ENCODE data around the gene PRDM5.

Gene PRDM5

DNA sequence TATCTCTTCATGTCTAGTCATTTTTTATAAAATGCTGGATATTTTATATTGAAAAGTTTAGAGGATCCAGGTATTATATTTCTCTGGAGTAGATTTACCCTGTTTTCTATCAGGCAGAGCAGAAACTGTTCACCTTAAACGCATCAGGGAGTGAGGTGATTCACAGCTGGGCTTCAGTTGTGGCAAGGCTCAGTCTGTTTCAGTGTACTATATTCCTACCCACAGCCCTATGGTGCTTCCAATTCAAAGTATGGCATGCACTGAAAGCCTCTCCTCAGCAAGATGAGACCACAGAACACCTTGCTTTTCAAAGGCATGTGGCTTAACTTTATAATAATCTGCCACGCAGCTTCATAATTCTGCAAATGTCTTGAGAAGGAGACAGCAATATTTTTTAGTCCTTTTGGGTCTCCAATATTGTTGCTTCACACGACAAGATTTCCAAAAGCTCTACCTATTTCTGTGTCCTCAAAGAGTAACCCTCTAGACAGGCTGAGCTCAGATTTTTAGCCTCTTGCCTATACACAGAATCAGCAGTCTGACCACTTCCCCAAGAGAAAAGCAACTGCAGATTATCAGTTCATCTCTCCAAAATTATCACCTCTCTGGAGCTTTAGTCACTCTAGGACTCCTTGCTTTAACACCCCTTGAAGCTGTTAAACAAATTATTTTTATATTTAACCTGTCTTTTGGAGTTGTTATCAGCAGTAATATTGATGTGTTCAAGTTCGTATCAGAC is 24.4 kb downstream of the PRDM5 start:
- H3K4me3 ChIP-seq (replicated peaks; ENCODE audit: low read depth, low read length): no peak overlapping the region
- no peak for TF ChIP-seq CTCF (IDR thresholded peaks at IDR 0.05; ENCODE audit: low read depth, low read length, missing control alignments)
- DNase-seq (ENCODE audit: extremely low read depth, low read depth): no peak

- no peak for TF ChIP-seq CTCF (IDR thresholded peaks at IDR 0.05; ENCODE audit: low read depth, low read length, missing control alignments)
- no peak for DNase-seq (ENCODE audit: extremely low read depth, low read depth)
- H3K4me3 ChIP-seq (replicated peaks; ENCODE audit: low read depth, low read length): no peak overlapping the region
These were observed 27.0 kb downstream of the PRDM5 start for GRCh38 chr4:120895554-120895953.

DNA sequence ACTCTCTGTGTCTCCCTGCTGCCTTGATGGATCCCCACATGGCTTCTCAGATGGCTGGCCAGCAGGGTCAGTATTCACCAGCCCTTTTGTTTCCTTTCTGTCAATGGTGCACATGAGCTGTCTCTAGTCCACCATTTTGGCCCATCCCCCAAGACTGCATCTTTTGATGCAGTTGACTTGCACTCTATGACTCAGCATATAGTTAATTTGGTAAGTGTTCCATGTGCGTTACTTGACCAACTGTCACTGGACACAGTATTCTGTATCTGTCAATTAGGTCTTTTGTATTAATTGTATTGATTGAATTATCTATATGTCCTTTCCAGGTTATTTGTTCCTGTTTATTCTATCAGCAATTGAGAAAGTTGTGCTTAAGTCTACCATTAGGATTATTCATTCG is 29.2 kb downstream of the PRDM5 start:
- no peak for TF ChIP-seq CTCF (IDR thresholded peaks at IDR 0.05; ENCODE audit: low read depth, low read length, missing control alignments)
- no peak for DNase-seq (ENCODE audit: extremely low read depth, low read depth)
- H3K4me3 ChIP-seq (replicated peaks; ENCODE audit: low read depth, low read length): no peak overlapping the region

GRCh38 chr4:120886191-120886590 is 36.3 kb downstream of the PRDM5 start:
- H3K4me3 ChIP-seq (replicated peaks; ENCODE audit: low read depth, low read length): no peak overlapping the region
- no peak for TF ChIP-seq CTCF (IDR thresholded peaks at IDR 0.05; ENCODE audit: low read depth, low read length, missing control alignments)
- DNase-seq (ENCODE audit: extremely low read depth, low read depth): no peak

DNA sequence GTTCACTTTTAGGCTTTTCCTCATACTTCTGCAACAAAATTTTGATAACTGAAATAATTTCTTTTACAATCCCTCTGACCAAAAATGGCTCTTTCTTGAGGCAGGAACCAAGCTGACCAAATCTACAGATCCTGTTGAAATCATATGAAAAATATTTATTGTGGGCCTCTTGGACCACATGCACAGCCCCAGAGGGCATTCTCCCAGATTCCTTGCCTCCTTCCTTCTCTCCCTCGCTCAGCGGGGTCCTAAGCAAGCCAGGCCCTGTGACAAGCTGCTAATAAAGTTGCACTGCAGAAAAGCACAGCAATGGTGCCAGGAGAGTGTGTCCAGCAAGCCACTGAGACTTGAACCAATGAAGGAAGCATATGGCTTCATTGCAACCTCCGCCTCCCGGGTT is 40.7 kb downstream of the PRDM5 start:
- DNase-seq (ENCODE audit: extremely low read depth, low read depth): no peak
- TF ChIP-seq CTCF (IDR thresholded peaks at IDR 0.05; ENCODE audit: low read depth, low read length, missing control alignments): no peak
- no peak overlapping the region for H3K4me3 ChIP-seq (replicated peaks; ENCODE audit: low read depth, low read length)

- no peak overlapping the region for H3K4me3 ChIP-seq (replicated peaks; ENCODE audit: low read depth, low read length)
- TF ChIP-seq CTCF (IDR thresholded peaks at IDR 0.05; ENCODE audit: low read depth, low read length, missing control alignments): no peak
- DNase-seq (ENCODE audit: extremely low read depth, low read depth): no peak
These were observed 41.2 kb downstream of the PRDM5 start for GRCh38 chr4:120881351-120881750.

DNA sequence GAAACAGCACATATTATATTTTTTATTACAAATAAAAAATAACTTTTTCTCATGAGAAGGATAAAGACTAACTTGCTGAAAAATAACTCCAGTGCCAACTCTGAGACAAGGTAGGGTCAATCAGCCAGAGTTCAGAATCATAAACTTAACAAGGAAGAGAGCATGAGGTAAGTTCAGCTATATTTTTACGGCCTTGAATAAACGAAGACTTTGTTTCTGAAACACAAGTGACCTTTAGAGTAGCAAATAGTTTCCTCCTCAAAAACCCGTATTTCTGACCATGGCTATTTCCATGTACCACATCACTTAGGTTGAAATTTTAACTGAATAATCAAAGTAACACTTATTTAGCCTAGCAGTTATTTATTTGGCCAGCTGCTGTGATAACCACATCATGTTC is 45.5 kb downstream of the PRDM5 start:
- H3K4me3 ChIP-seq (replicated peaks; ENCODE audit: low read depth, low read length): no peak overlapping the region
- no peak for TF ChIP-seq CTCF (IDR thresholded peaks at IDR 0.05; ENCODE audit: low read depth, low read length, missing control alignments)
- DNase-seq (ENCODE audit: extremely low read depth, low read depth): no peak

Measured in HFF-Myc (cell line).